H9 (cell line): Measurements from ENCODE around the gene SFTPA2. TPM values are rescaled to one million over a fixed set of nuclear protein-coding genes. Genes with fewer than 3 reads are reported as not detected.
"Not testable (repeated sequence)": the region's sequence is repeated elsewhere in the genome, so short reads cannot be mapped to it uniquely, and the experiment has no call there.

Source experiments
- DNase-seq: peaks from one replicate; pipeline ENCODE4 v3.0.0-alpha.2; 2017
- H2AFZ ChIP-seq: one replicate; pipeline ENCODE4 v1.6.1; 2013; ENCODE audit warnings: mild to moderate bottlenecking, low read length, control low read depth, moderate library complexity
- H2AK5ac ChIP-seq: 2 replicates; pipeline ENCODE4 v1.6.1; 2013; ENCODE audit warnings: low read length, control low read depth, mixed read lengths; ENCODE audit not compliant: insufficient read length
- H2BK120ac ChIP-seq: one replicate; pipeline ENCODE4 v1.6.1; 2013; ENCODE audit warnings: low read depth, mild to moderate bottlenecking, low read length, control low read depth, inconsistent platforms; ENCODE audit not compliant: poor library complexity, severe bottlenecking
- H2BK12ac ChIP-seq: 2 replicates; pipeline ENCODE4 v1.6.1; 2013; ENCODE audit warnings: low read length, control low read depth, mixed read lengths, low read depth; ENCODE audit not compliant: insufficient read length
- H2BK15ac ChIP-seq: 2 replicates; pipeline ENCODE4 v1.6.1; 2013; ENCODE audit warnings: low read depth, low read length, control low read depth
- H2BK20ac ChIP-seq: one replicate; pipeline ENCODE4 v1.6.1; 2013; ENCODE audit warnings: low read depth, mild to moderate bottlenecking, low read length, control low read depth, inconsistent platforms; ENCODE audit not compliant: poor library complexity, severe bottlenecking
- H2BK5ac ChIP-seq: 2 replicates; pipeline ENCODE4 v1.6.1; 2013; ENCODE audit warnings: low read length, control low read depth, mixed read lengths; ENCODE audit not compliant: insufficient read length
- H3K14ac ChIP-seq: 2 replicates; pipeline ENCODE4 v1.6.1; 2013; ENCODE audit warnings: low read length, control low read depth; ENCODE audit not compliant: insufficient read depth
- H3K18ac ChIP-seq: 2 replicates; pipeline ENCODE4 v1.6.1; 2013; ENCODE audit warnings: low read depth, mild to moderate bottlenecking, mixed read lengths, low read length, control low read depth; ENCODE audit not compliant: insufficient read length
- H3K23ac ChIP-seq: 2 replicates; pipeline ENCODE4 v1.6.1; 2013; ENCODE audit warnings: low read length, control low read depth, mixed read lengths, low read depth; ENCODE audit not compliant: insufficient read length
- H3K23me2 ChIP-seq: 2 replicates; pipeline ENCODE4 v1.6.1; 2013; ENCODE audit warnings: low read depth, mild to moderate bottlenecking, mixed read lengths, low read length, control low read depth; ENCODE audit not compliant: insufficient read length, poor library complexity, severe bottlenecking
- H3K27ac ChIP-seq: 2 replicates; pipeline ENCODE4 v1.5.1; 2013; ENCODE audit warnings: low read length, control low read depth, mixed read lengths, low read depth; ENCODE audit not compliant: insufficient read length
- H3K27me3 ChIP-seq: 2 replicates; pipeline ENCODE4 v1.6.1; 2013; ENCODE audit warnings: low read length, control low read depth, inconsistent platforms; ENCODE audit not compliant: insufficient read depth
- H3K4ac ChIP-seq: 2 replicates; pipeline ENCODE4 v1.6.1; 2013; ENCODE audit warnings: low read depth, mild to moderate bottlenecking, control low read depth, inconsistent platforms, low read length, moderate library complexity
- H3K4me1 ChIP-seq: 2 replicates; pipeline ENCODE4 v1.6.1; 2013; ENCODE audit warnings: low read length, control low read depth, inconsistent platforms; ENCODE audit not compliant: insufficient read depth
- H3K4me2 ChIP-seq: 2 replicates; pipeline ENCODE4 v1.6.1; 2013; ENCODE audit warnings: low read length, control low read depth, mixed read lengths; ENCODE audit not compliant: insufficient read length, insufficient read depth
- H3K56ac ChIP-seq: 2 replicates; pipeline ENCODE4 v1.6.1; 2013; ENCODE audit warnings: low read depth, mild to moderate bottlenecking, mixed read lengths, low read length, control low read depth; ENCODE audit not compliant: insufficient read length
- H3K79me1 ChIP-seq: 2 replicates; pipeline ENCODE4 v1.6.1; 2013; ENCODE audit warnings: low read depth, mild to moderate bottlenecking, moderate library complexity, low read length, control low read depth, inconsistent platforms; ENCODE audit not compliant: insufficient read depth, poor library complexity, severe bottlenecking
- H3K79me2 ChIP-seq: 2 replicates; pipeline ENCODE4 v1.6.1; 2013; ENCODE audit warnings: low read length, control low read depth, inconsistent platforms; ENCODE audit not compliant: insufficient read depth
- H3K9ac ChIP-seq: 2 replicates; pipeline ENCODE4 v1.6.1; 2013; ENCODE audit warnings: low read length, control low read depth, mixed read lengths; ENCODE audit not compliant: insufficient read length; ENCODE audit errors: extremely low read depth
- H3K9me3 ChIP-seq: one replicate; pipeline ENCODE4 v1.6.1; 2013; ENCODE audit warnings: low read depth, low read length, inconsistent platforms; ENCODE audit not compliant: control insufficient read depth
- H3T11ph ChIP-seq: one replicate; pipeline ENCODE4 v1.6.1; 2013; ENCODE audit warnings: mild to moderate bottlenecking, low read length, control low read depth, inconsistent platforms
- H4K20me1 ChIP-seq: one replicate; pipeline ENCODE4 v1.6.1; 2013; ENCODE audit not compliant: control insufficient read depth, insufficient read length, insufficient read depth
- H4K5ac ChIP-seq: 2 replicates; pipeline ENCODE4 v1.6.1; 2013; ENCODE audit warnings: low read depth, mild to moderate bottlenecking, mixed read lengths, low read length, control low read depth; ENCODE audit not compliant: insufficient read length
- H4K8ac ChIP-seq: replicated peaks from 2 replicates; pipeline ENCODE4 v1.6.1; 2013; ENCODE audit warnings: low read length, control low read depth, mixed read lengths, low read depth; ENCODE audit not compliant: insufficient read length
- H4K91ac ChIP-seq: 2 replicates; pipeline ENCODE4 v1.6.1; 2013; ENCODE audit warnings: low read depth, mild to moderate bottlenecking, moderate library complexity, mixed read lengths, low read length, control low read depth; ENCODE audit not compliant: insufficient read length
- H3K27ac Mint-ChIP-seq, 3 experiments: 2 replicates in 2 of 3; 3 replicates in 1 of 3; pipeline ENCODE4 v1.8.0; 2020 to 2021; ENCODE audit warnings: mixed read lengths in 3 of 3, mild to moderate bottlenecking in 1 of 3, moderate library complexity in 1 of 3
- H3K27me3 Mint-ChIP-seq: 2 replicates; pipeline ENCODE4 v1.8.0; 2021; ENCODE audit warnings: low read depth, mild to moderate bottlenecking, moderate library complexity, mixed read lengths
- H3K36me3 Mint-ChIP-seq, 3 experiments: 2 replicates in 2 of 3; 3 replicates in 1 of 3; pipeline ENCODE4 v1.8.0; 2020 to 2021; ENCODE audit warnings: low read depth in 3 of 3, mixed read lengths in 3 of 3; ENCODE audit not compliant: insufficient read depth in 1 of 3
- H3K4me1 Mint-ChIP-seq, 2 experiments: 2 replicates each; pipeline ENCODE4 v1.8.0; 2020; ENCODE audit warnings: mixed read lengths in 2 of 2
- H3K4me3 Mint-ChIP-seq, 2 experiments: 2 replicates in 1 of 2; 3 replicates in 1 of 2; pipeline ENCODE4 v1.8.0; 2020 to 2021; ENCODE audit warnings: mild to moderate bottlenecking in 2 of 2, mixed read lengths in 2 of 2, moderate library complexity in 1 of 2
- H3K9me3 Mint-ChIP-seq, 2 experiments: 2 replicates in 1 of 2; 3 replicates in 1 of 2; pipeline ENCODE4 v1.8.0; 2020; ENCODE audit warnings: mild to moderate bottlenecking in 2 of 2, mixed read lengths in 2 of 2, moderate library complexity in 1 of 2
- WGBS: extraction: QIAGEN DNeasy Blood & Tissue Kit; methylation state at CpG from one replicate; pipeline ENCODE4 v1.1.7; 2013; ENCODE audit warnings: missing lambda C conversion rate, low lambda C conversion rate, mixed read lengths; ENCODE audit not compliant: insufficient read length; ENCODE audit errors: extremely low coverage; 5-methylcytosine and 5-hydroxymethylcytosine counted together
- total RNA-seq: library from RNA; stranded (reverse); gene quantifications from 2 replicates; pipeline ENCODE4 v1.2.1, GENCODE V29; 2021
- TF ChIP-seq, protein P1 (sequence below): fragments of 200-600 bp; sonication (generic); conservative IDR thresholded peaks from 3 replicates; pipeline ENCODE4 v1.8.0; 2021; ENCODE audit warnings: antibody characterized with exemption, mild to moderate bottlenecking

SFTPA2 gene
- total RNA-seq, 1 experiment from 2014 or later, result not detected

GRCh38 chr10:79523157-79523853, 36.9 kb downstream of the SFTPA2 start:
- H2BK15ac ChIP-seq, H3K79me1 ChIP-seq, H4K20me1 ChIP-seq, H3K79me2 ChIP-seq, H3K9me3 ChIP-seq, H2AK5ac ChIP-seq, H3K4me3 Mint-ChIP-seq, H3K18ac ChIP-seq, H3K4me1 Mint-ChIP-seq, H2BK12ac ChIP-seq, H3K4me2 ChIP-seq, H4K91ac ChIP-seq, H2AFZ ChIP-seq, H2BK120ac ChIP-seq, H3K9me3 Mint-ChIP-seq, H4K8ac ChIP-seq, H3T11ph ChIP-seq, H2BK5ac ChIP-seq, H3K4me1 ChIP-seq, H4K5ac ChIP-seq, H3K4ac ChIP-seq, H3K27me3 ChIP-seq, H3K9ac ChIP-seq, H3K56ac ChIP-seq, DNase-seq, H3K27me3 Mint-ChIP-seq, H3K27ac ChIP-seq, H3K23me2 ChIP-seq, H3K14ac ChIP-seq, H3K23ac ChIP-seq, H3K36me3 Mint-ChIP-seq, H2BK20ac ChIP-seq: not testable (repeated sequence)
- H3K27ac Mint-ChIP-seq, result peak overlapping the region in 1 of 3 experiments; percentile 10; a peak in 1 of 7 replicates
- WGBS, result no CpG with 5 or more reads among the region's 13 CpGs
- TF ChIP-seq, protein P1, sequence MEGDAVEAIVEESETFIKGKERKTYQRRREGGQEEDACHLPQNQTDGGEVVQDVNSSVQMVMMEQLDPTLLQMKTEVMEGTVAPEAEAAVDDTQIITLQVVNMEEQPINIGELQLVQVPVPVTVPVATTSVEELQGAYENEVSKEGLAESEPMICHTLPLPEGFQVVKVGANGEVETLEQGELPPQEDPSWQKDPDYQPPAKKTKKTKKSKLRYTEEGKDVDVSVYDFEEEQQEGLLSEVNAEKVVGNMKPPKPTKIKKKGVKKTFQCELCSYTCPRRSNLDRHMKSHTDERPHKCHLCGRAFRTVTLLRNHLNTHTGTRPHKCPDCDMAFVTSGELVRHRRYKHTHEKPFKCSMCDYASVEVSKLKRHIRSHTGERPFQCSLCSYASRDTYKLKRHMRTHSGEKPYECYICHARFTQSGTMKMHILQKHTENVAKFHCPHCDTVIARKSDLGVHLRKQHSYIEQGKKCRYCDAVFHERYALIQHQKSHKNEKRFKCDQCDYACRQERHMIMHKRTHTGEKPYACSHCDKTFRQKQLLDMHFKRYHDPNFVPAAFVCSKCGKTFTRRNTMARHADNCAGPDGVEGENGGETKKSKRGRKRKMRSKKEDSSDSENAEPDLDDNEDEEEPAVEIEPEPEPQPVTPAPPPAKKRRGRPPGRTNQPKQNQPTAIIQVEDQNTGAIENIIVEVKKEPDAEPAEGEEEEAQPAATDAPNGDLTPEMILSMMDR, result peak; percentile 30; the same call in 1 of the 3 replicates

DNA sequence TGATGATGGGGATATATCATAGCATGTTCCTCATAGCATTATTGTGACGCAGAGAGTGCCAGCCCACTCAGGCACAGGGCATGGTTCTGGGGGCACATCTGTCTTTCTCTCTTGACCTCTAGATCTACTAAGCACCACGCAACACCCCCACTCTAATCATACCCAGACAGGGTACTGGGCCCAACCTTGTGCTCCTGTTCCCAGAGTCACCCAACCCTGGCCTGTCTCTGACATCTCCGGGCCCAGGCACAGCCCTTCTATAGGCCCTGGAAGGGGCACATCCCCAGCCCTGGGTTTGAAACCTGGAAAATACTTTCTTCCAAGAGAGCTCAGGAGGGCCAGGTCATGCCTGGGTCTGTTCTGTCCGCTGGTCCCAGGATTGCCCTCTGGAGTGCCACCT, 37.7 kb downstream of the SFTPA2 start:
- H3T11ph ChIP-seq, H3K36me3 Mint-ChIP-seq, H3K9ac ChIP-seq, H2BK12ac ChIP-seq, H3K4me3 Mint-ChIP-seq, H4K91ac ChIP-seq, H3K56ac ChIP-seq, H4K8ac ChIP-seq, H3K27me3 ChIP-seq, H2AFZ ChIP-seq, H3K27ac ChIP-seq, H3K9me3 Mint-ChIP-seq, H4K5ac ChIP-seq, H3K4me1 ChIP-seq, H2AK5ac ChIP-seq, H3K79me2 ChIP-seq, H2BK5ac ChIP-seq, DNase-seq, H3K4me2 ChIP-seq, H3K27ac Mint-ChIP-seq, H3K9me3 ChIP-seq, H2BK120ac ChIP-seq, H3K79me1 ChIP-seq, H2BK20ac ChIP-seq, H4K20me1 ChIP-seq, H3K27me3 Mint-ChIP-seq, H2BK15ac ChIP-seq, H3K4ac ChIP-seq, H3K23ac ChIP-seq, H3K4me1 Mint-ChIP-seq, H3K18ac ChIP-seq, H3K23me2 ChIP-seq, H3K14ac ChIP-seq: not testable (repeated sequence)
- no CpG with 5 or more reads among the region's 4 CpGs for WGBS
